Nephron progenitor cell (in vitro differentiated cells): ENCODE measurements around the gene PBRM1.

Source experiments
- DNase-seq: peaks from one replicate; pipeline ENCODE4 v3.0.0; 2021
- H3K27ac Mint-ChIP-seq: 2 replicates; pipeline ENCODE4 v1.8.0; 2021; ENCODE audit warnings: mild to moderate bottlenecking, moderate library complexity, mixed read lengths
- H3K27me3 Mint-ChIP-seq: 2 replicates; pipeline ENCODE4 v1.8.0; 2021; ENCODE audit warnings: mild to moderate bottlenecking, low read depth, mixed read lengths; ENCODE audit not compliant: poor library complexity
- H3K36me3 Mint-ChIP-seq: 2 replicates; pipeline ENCODE4 v1.8.0; 2021; ENCODE audit warnings: low read depth, mixed read lengths
- H3K4me1 Mint-ChIP-seq: 2 replicates; pipeline ENCODE4 v1.8.0; 2021; ENCODE audit warnings: mixed read lengths
- H3K4me3 Mint-ChIP-seq: 2 replicates; pipeline ENCODE4 v1.8.0; 2021; ENCODE audit warnings: mild to moderate bottlenecking, moderate library complexity, mixed read lengths
- H3K9me3 Mint-ChIP-seq: 2 replicates; pipeline ENCODE4 v1.8.0; 2021; ENCODE audit warnings: mild to moderate bottlenecking, moderate library complexity, mixed read lengths
- TF ChIP-seq, protein P1 (sequence below): fragments of 200-600 bp; sonication (generic); IDR thresholded peaks from 2 replicates; pipeline ENCODE4 v1.5.0; 2021; ENCODE audit warnings: antibody characterized with exemption

Gene PBRM1

DNA sequence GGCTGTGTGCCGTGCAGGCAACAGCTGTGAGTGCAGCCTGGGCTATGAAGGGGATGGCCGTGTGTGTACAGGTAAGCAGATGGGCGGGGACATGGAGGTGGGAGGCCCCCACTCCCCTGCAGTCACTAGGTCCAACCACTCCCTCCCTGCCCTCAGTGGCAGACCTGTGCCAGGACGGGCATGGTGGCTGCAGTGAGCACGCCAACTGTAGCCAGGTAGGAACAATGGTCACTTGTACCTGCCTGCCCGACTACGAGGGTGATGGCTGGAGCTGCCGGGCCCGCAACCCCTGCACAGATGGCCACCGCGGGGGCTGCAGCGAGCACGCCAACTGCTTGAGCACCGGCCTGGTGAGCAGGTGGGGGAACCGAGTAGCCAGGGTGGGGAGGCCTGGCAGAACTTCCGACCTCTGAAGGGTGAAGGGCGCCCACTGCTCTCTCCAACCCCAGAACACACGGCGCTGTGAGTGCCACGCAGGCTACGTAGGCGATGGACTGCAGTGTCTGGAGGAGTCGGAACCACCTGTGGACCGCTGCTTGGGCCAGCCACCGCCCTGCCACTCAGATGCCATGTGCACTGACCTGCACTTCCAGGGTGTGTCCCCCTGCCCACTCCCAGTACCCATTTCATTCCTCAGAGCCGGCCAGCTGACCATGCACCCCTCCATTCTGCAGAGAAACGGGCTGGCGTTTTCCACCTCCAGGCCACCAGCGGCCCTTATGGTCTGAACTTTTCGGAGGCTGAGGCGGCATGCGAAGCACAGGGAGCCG lies 163.6 kb downstream of the PBRM1 start:
- Mint-ChIP-seq H3K36me3 (peaks cover 21% of the 10 kb centered on the region), H3K27ac (no peak overlapping the region), H3K4me1 (peaks cover 15% of the 10 kb centered on the region), H3K9me3 (no peaks in the 10 kb centered on the region), H3K4me3 (no peak overlapping the region), H3K27me3 (peaks cover 7% of the 10 kb centered on the region)
- DNase-seq = no peak
- TF ChIP-seq, protein P1, sequence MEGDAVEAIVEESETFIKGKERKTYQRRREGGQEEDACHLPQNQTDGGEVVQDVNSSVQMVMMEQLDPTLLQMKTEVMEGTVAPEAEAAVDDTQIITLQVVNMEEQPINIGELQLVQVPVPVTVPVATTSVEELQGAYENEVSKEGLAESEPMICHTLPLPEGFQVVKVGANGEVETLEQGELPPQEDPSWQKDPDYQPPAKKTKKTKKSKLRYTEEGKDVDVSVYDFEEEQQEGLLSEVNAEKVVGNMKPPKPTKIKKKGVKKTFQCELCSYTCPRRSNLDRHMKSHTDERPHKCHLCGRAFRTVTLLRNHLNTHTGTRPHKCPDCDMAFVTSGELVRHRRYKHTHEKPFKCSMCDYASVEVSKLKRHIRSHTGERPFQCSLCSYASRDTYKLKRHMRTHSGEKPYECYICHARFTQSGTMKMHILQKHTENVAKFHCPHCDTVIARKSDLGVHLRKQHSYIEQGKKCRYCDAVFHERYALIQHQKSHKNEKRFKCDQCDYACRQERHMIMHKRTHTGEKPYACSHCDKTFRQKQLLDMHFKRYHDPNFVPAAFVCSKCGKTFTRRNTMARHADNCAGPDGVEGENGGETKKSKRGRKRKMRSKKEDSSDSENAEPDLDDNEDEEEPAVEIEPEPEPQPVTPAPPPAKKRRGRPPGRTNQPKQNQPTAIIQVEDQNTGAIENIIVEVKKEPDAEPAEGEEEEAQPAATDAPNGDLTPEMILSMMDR = no peak

- Mint-ChIP-seq H3K27me3 (peaks cover 7% of the 10 kb centered on the region), H3K4me1 (peaks cover 9% of the 10 kb centered on the region), H3K4me3 (no peak overlapping the region), H3K36me3 (peaks cover 18% of the 10 kb centered on the region), H3K9me3 (no peaks in the 10 kb centered on the region), H3K27ac (no peak overlapping the region)
- TF ChIP-seq, protein P1 = no peak
- DNase-seq = no peak
These were observed 164.3 kb downstream of the PBRM1 start for GRCh38 chr3:52521488-52521824.

GRCh38 chr3:52520716-52521487 lies 164.8 kb downstream of the PBRM1 start:
- H3K36me3 Mint-ChIP-seq = peaks cover 15% of the 10 kb centered on the region
- no peak for DNase-seq
- no peak overlapping the region for H3K27ac Mint-ChIP-seq
- H3K4me1 Mint-ChIP-seq = peaks cover 5% of the 10 kb centered on the region
- H3K4me3 Mint-ChIP-seq = no peak overlapping the region
- TF ChIP-seq, protein P1 = no peak
- H3K27me3 Mint-ChIP-seq = peaks cover 7% of the 10 kb centered on the region
- H3K9me3 Mint-ChIP-seq = no peaks in the 10 kb centered on the region

DNA sequence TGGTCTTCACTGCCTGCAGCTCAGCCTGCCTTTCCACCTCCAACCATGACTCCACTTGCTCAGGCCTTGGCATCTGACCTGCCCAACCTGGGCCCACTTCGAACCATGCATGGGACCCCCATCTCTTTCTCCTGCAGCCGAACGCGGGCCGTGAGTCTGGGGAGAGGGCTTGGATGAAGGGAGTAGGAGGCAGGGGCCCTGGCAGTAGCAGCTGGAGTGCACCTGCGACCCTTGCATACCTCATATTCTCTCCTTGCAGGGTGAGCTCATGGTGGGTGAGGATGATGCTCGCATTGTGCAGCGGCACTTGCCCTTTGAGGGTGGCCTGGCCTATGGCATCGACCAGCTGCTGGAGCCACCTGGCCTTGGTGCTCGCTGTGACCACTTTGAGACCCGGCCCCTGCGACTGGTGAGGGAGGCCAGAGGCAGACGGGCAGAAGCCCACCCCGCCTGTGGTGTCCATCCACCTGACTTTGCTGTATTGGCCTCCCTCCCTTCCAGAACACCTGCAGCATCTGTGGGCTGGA lies 165.5 kb downstream of the PBRM1 start:
- no peak overlapping the region for H3K27ac Mint-ChIP-seq
- DNase-seq = no peak
- H3K36me3 Mint-ChIP-seq = peaks cover 8% of the 10 kb centered on the region
- TF ChIP-seq, protein P1 = no peak
- no peaks in the 10 kb centered on the region for H3K9me3 Mint-ChIP-seq
- peaks cover 3% of the 10 kb centered on the region for H3K4me1 Mint-ChIP-seq
- H3K4me3 Mint-ChIP-seq = no peak overlapping the region
- peaks cover 9% of the 10 kb centered on the region for H3K27me3 Mint-ChIP-seq

DNA sequence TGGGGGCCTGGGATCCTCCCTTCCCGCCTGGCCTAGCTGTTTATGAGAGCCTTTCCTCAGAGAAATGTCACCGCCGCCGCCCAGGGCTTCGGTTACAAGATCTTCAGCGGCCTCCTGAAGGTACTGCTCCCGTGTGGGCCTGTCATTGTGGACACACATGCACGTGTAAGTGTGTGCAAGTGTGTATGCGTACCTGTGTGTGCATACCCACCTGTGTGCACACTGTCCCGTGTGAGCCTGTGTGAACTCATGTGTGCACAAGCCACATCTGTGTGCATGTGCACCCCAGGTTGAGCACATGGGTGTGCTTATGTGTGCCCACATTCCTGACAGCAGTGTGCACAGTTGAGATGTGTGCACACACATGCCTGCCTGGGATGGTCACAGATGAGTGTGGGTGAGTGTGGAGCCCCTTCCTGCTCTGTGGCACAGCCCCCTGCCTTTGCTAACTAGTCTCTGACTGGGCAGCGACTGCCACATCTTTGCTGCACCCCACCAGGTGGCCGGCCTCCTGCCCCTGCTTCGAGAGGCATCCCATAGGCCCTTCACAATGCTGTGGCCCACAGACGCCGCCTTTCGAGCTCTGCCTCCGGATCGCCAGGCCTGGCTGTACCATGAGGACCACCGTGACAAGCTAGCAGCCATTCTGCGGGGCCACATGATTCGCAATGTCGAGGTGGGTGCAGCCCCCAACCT lies 166.1 kb downstream of the PBRM1 start:
- Mint-ChIP-seq H3K36me3 (peaks cover 8% of the 10 kb centered on the region), H3K27ac (peak overlapping the region; percentile 57), H3K4me1 (peaks cover 6% of the 10 kb centered on the region), H3K9me3 (no peaks in the 10 kb centered on the region), H3K4me3 (no peak overlapping the region), H3K27me3 (peaks cover 11% of the 10 kb centered on the region)
- TF ChIP-seq, protein P1 = no peak
- no peak for DNase-seq
